Glutamatergic neuron (in vitro differentiated cells): ENCODE results near the gene FAIM. TPM values are rescaled to one million over a fixed set of nuclear protein-coding genes. Genes with fewer than 3 reads are reported as not detected.
"Not testable (repeated sequence)": the region's sequence is repeated elsewhere in the genome, so short reads cannot be mapped to it uniquely, and the experiment has no call there.

Experiments used
- DNase-seq: peaks from one replicate; pipeline ENCODE4 v3.0.0; 2022
- H3K27ac Mint-ChIP-seq: one replicate; pipeline ENCODE4 v1.8.0; 2020; ENCODE audit warnings: mild to moderate bottlenecking, mixed read lengths, inconsistent platforms; ENCODE audit not compliant: unreplicated experiment
- H3K27me3 Mint-ChIP-seq: one replicate; pipeline ENCODE4 v1.8.0; 2020; ENCODE audit warnings: mild to moderate bottlenecking, moderate library complexity, mixed read lengths, inconsistent platforms; ENCODE audit not compliant: unreplicated experiment
- H3K36me3 Mint-ChIP-seq: one replicate; pipeline ENCODE4 v1.8.0; 2020; ENCODE audit warnings: mild to moderate bottlenecking, mixed read lengths, inconsistent platforms; ENCODE audit not compliant: unreplicated experiment
- H3K4me1 Mint-ChIP-seq: one replicate; pipeline ENCODE4 v1.8.0; 2020; ENCODE audit warnings: mild to moderate bottlenecking, low read depth, mixed read lengths, inconsistent platforms; ENCODE audit not compliant: unreplicated experiment
- H3K4me3 Mint-ChIP-seq: one replicate; pipeline ENCODE4 v1.8.0; 2020; ENCODE audit warnings: mild to moderate bottlenecking, mixed read lengths, inconsistent platforms; ENCODE audit not compliant: unreplicated experiment
- H3K9me3 Mint-ChIP-seq: one replicate; pipeline ENCODE4 v1.8.0; 2020; ENCODE audit warnings: mild to moderate bottlenecking, moderate library complexity, mixed read lengths, inconsistent platforms; ENCODE audit not compliant: unreplicated experiment
- long read RNA-seq: library from polyadenylated mRNA; unstranded; transcript quantifications from one replicate; pipeline ENCODE4 v2.0.0, GENCODE V29; 2020; ENCODE audit not compliant: unreplicated experiment
- total RNA-seq: library from RNA; stranded (reverse); fragmentation: NEBNext Ultra II Directional; extraction: Animal tissue kit (Norgen Biotek cat#: 25700); gene quantifications from one replicate; pipeline ENCODE4 v1.2.1, GENCODE V29; 2021; ENCODE audit not compliant: unreplicated experiment
- TF ChIP-seq, protein P1 (sequence below): fragments of 200-600 bp; sonication (generic); IDR thresholded peaks from one replicate; pipeline ENCODE4 v1.5.0; 2021; ENCODE audit not compliant: partially characterized antibody, unreplicated experiment

Gene FAIM, protein sequence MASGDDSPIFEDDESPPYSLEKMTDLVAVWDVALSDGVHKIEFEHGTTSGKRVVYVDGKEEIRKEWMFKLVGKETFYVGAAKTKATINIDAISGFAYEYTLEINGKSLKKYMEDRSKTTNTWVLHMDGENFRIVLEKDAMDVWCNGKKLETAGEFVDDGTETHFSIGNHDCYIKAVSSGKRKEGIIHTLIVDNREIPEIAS
- 14.7 TPM for total RNA-seq
- long read RNA-seq, transcript FAIM-202 (6 exons, 1,157 nt), result major isoform, 12 of 18 reads
- long read RNA-seq, partial matches to known transcripts, result 3 of 18 reads
- long read RNA-seq, other reads (novel, unspliced or antisense), result 1 of 18 reads

DNA sequence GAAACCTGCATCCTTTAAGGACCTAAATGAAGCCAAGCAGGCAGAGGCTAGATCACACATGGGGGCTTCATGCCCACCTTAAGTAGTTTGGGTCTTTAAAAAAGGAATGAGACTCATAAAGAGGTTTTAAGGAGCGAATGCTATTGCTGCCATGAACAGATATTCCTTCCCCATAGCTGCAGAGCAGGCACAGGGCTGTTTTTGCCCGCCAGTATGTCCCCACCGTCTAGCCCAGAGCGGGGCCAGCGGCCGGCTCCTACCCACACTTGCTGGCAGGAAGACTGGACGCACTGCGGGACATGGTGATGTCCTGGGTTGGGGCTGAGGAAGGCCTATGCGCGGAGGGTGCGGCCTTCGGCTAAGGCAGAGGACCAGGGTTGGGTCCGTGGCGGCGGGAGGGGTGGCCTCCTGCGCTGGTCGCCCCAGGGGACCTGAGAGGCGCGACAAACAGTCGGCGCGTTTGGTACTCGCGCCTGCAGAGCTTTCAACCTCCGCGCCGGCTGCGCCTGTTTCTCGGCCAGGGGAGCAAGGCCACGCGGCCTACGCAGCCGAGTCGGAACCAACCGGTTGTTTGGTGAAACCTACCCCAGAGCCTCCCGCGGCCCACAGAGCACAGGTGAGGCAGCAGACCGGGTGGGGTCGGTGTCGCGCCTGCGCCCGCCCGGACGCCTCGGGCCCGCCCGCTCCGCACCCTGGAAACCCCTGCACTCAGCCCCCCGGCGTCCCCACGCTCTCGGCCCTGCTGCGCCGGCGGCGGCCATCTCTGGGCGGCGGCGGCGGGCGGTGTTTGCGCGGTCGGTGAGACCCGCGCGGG is at the start of gene FAIM:
TSS of gene FAIM (plus strand) at position 450 of the 814 bp plus-strand sequence. CDS start 10,956 bp downstream, outside the sequence.
- TF ChIP-seq, protein P1, sequence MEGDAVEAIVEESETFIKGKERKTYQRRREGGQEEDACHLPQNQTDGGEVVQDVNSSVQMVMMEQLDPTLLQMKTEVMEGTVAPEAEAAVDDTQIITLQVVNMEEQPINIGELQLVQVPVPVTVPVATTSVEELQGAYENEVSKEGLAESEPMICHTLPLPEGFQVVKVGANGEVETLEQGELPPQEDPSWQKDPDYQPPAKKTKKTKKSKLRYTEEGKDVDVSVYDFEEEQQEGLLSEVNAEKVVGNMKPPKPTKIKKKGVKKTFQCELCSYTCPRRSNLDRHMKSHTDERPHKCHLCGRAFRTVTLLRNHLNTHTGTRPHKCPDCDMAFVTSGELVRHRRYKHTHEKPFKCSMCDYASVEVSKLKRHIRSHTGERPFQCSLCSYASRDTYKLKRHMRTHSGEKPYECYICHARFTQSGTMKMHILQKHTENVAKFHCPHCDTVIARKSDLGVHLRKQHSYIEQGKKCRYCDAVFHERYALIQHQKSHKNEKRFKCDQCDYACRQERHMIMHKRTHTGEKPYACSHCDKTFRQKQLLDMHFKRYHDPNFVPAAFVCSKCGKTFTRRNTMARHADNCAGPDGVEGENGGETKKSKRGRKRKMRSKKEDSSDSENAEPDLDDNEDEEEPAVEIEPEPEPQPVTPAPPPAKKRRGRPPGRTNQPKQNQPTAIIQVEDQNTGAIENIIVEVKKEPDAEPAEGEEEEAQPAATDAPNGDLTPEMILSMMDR, result no peak
- peaks cover 13% of the 10 kb centered on the region for H3K4me1 Mint-ChIP-seq
- peaks cover 9% of the 10 kb centered on the region for H3K36me3 Mint-ChIP-seq
- peak within 1 kb of the TSS; percentile 90 for H3K4me3 Mint-ChIP-seq
- H3K27me3 Mint-ChIP-seq, result peaks cover 9% of the 10 kb centered on the region
- peak within 1 kb of the TSS; percentile 90 for H3K27ac Mint-ChIP-seq
- peaks cover 9% of the 10 kb centered on the region for H3K9me3 Mint-ChIP-seq
- DNase-seq, result peak; percentile 84

DNA sequence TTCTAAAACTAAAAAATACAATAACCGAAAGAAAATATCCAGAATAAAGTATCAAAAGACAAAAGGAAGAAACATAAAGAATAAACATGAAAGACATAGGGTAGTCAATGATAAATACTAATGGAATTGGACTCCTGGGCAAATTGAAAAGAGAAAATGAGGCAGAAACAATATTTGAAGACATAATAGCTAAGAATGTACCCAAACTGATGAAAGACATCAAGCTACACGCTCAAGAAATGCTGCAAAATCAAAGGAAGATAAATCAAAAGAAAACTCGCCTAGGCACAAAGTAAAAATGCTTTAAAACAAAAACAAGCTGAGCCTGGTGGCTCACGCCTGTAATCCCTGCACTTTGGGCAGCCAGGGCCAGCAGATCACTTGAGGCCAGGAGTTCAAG is 49.4 kb upstream of the FAIM start:
- Mint-ChIP-seq H3K27me3 (no peaks in the 10 kb centered on the region), H3K4me3 (no peak overlapping the region), H3K36me3 (peaks cover 14% of the 10 kb centered on the region), H3K4me1 (no peaks in the 10 kb centered on the region), H3K9me3 (peaks cover 6% of the 10 kb centered on the region), H3K27ac (no peak overlapping the region)
- no peak for DNase-seq
- TF ChIP-seq, protein P1, result no peak

DNA sequence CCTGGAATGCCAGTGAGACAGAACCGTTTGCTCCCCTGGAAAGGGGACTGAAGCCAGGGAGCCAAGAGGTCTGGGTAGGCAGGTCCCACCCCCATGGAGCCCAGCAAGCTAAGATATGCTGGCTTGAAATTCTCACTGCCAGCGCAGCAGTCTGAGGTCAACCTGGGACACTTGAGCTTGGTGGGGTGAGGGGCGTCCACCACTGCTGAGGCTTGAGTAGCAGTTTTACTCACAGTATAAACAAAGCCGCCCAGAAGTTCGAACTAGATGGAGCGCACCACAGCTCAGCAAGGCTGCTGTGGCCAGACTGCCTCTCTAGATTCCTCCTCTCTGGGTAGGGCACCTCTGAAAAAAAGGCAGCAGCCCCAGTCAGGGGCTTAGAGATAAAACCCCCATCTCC is 48.1 kb upstream of the FAIM start:
- no peak overlapping the region for H3K4me3 Mint-ChIP-seq
- H3K9me3 Mint-ChIP-seq, result peaks cover 6% of the 10 kb centered on the region
- no peak overlapping the region for H3K27ac Mint-ChIP-seq
- H3K36me3 Mint-ChIP-seq, result peaks cover 14% of the 10 kb centered on the region
- no peaks in the 10 kb centered on the region for H3K4me1 Mint-ChIP-seq
- no peaks in the 10 kb centered on the region for H3K27me3 Mint-ChIP-seq
- DNase-seq, result no peak
- TF ChIP-seq, protein P1, result no peak

DNA sequence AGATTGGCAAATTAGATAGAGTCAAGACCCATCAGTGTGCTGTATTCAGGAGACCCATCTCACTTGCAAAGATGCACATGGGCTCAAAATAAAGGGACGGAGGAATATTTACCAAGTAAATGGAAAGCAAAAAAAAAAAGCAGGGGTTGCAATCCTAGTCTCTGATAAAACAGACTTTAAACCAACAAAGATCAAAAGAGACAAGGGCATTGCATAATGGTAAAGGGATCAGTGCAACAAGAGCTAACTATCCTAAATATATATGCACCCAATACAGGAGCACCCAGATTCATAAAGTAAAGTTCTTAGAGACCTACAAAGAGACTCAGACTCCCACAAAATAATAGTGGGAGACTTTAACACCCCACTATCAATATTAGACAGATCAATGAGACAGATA is 45.7 kb upstream of the FAIM start:
- not testable (repeated sequence) for DNase-seq, H3K4me1 Mint-ChIP-seq, H3K4me3 Mint-ChIP-seq, H3K9me3 Mint-ChIP-seq, H3K27me3 Mint-ChIP-seq, H3K27ac Mint-ChIP-seq
- H3K36me3 Mint-ChIP-seq, result peaks cover 14% of the 10 kb centered on the region

DNA sequence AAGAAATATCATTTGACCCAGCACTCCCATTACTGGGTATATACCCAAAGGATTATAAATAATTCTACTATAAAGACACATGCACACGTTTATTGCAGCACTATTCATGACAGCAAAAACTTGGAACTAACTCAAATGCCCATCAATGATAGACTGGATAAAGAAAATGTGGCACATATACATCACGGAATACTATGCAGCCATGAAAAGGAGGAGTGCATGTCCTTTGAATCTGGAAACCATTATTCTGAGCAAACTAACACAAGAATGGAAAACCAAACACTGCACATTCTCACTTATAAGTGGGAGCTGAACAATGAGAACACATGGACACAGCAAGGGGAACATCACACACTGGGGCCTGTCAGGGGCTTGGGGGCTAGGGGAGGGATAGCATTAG is 42.3 kb upstream of the FAIM start:
- not testable (repeated sequence) for H3K9me3 Mint-ChIP-seq, H3K36me3 Mint-ChIP-seq, H3K27me3 Mint-ChIP-seq, H3K4me1 Mint-ChIP-seq, H3K4me3 Mint-ChIP-seq, DNase-seq, H3K27ac Mint-ChIP-seq

DNA sequence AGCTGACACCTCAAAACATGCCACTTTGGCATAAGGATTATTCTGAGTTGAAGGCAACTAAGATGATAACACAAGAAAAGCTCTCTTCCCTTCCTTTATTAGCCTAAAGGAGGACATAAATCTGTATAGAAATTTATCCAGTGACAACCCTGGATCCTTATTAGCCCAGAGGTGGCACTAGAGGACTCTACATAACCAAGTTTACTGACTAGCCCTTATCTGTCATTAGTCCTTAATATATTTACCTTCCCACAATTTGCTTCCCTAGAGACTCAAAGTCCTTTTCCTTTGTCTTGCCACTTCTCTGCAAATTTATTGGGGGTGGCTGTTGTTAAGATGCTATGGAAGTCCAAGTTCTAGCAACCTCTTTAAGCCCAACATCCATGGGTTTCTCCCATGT is 41.2 kb upstream of the FAIM start:
- peaks cover 3% of the 10 kb centered on the region for H3K9me3 Mint-ChIP-seq
- H3K36me3 Mint-ChIP-seq, result no peaks in the 10 kb centered on the region
- no peak for DNase-seq
- H3K4me1 Mint-ChIP-seq, result no peaks in the 10 kb centered on the region
- no peak overlapping the region for H3K4me3 Mint-ChIP-seq
- no peak overlapping the region for H3K27ac Mint-ChIP-seq
- H3K27me3 Mint-ChIP-seq, result no peaks in the 10 kb centered on the region
- TF ChIP-seq, protein P1, result no peak
